ENCODE data around the gene ARHGEF1.

The ARHGEF1 gene

DNA sequence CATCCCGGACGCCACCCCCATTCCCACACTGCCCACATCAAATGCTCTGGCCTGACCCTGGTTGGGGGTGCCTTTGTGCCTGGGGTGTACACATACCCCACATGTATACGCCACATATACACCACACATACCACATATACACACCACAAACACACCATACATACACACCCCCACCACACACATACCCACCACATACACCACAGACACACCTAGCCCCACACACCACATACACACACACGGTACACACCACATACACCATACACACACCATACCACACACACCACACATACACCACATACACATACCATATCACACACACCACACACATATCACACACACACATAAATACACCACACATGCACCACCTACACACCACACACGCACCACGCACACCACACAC, 35.1 kb downstream of the ARHGEF1 start:
- no peak for DNase-seq

DNA sequence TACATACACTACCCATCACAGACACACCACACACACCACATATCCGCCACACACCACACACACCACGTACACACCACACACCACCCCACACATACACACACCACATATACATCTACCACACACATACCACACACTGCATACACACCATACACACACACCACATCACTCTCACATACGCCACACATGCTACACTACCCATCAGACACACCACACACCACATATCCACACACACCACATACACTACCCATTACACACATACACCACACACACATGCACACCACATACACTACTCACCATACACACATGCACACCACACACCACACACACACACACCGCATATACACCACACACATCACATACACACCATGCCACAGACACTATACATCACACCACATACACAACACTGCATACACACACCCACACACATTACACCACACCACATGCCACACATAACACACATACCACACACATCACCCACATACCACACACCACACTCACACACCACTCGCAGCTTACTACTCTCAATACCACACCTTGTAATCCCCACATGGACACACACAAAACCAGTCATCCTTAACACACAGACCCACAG, 35.8 kb downstream of the ARHGEF1 start:
- DNase-seq, result no peak

DNA sequence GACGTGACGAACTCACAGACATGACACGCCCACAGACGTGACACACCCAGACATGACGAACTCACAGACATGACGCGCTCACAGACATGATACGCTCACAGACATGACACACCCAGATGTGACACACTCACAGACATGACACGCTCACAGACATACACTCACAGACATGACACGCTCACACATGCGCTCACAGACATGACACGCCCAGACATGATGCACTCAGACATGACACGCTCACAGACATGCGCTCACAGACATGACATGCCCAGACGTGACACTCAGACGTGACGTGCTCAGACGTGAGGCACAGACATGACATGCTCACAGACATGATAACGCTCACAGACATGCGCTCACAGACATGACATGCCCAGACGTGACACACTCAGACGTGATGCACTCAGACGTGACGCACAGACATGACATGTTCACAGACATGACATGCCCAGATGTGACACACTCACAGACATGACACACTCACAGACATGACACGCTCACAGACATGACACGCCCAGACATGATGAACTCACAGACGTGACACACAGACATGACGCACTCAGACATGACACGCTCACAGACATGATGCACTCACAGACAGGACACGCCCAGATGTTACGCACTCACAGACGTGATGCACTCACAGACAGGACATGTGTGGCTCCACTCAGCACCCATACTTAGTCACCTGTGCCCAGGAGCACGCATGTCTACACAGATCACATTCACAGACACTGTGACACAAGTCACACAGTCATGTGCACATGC, 37.1 kb downstream of the ARHGEF1 start:
- no peak for DNase-seq

DNA sequence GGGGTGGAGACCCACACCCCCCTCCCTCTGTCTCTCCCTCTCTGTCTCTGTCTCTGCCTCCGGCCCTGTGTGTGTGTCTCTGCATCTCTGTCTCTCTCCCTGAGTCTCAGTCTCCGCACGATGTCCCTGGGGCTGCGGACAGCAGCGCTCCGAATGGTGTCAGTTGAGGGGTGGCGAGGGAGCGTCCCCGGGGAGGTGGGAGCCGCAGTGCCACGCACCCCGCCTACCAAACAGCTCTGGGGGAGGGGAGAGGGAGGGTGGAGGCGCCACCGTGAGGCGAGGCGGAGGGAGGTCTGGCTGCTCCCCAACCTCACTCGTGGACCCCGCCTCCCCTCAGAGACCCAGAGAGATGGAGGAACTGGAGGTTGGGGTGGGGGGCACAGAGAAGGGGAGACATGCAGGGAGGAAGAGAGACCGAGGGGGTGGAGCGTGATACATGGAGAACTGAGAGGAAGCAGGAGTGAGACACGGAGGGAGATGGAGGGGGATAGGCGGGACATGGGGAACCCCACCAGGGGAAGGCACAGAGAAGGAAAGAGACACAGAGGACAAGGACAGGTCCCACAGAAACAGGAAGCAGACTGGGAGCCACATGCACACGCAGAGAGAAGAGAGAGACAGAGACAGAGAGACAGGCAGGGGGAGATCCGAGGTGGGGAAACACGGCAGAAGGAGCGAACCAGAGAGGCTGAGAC, 38.0 kb downstream of the ARHGEF1 start:
- no peak for DNase-seq

DNA sequence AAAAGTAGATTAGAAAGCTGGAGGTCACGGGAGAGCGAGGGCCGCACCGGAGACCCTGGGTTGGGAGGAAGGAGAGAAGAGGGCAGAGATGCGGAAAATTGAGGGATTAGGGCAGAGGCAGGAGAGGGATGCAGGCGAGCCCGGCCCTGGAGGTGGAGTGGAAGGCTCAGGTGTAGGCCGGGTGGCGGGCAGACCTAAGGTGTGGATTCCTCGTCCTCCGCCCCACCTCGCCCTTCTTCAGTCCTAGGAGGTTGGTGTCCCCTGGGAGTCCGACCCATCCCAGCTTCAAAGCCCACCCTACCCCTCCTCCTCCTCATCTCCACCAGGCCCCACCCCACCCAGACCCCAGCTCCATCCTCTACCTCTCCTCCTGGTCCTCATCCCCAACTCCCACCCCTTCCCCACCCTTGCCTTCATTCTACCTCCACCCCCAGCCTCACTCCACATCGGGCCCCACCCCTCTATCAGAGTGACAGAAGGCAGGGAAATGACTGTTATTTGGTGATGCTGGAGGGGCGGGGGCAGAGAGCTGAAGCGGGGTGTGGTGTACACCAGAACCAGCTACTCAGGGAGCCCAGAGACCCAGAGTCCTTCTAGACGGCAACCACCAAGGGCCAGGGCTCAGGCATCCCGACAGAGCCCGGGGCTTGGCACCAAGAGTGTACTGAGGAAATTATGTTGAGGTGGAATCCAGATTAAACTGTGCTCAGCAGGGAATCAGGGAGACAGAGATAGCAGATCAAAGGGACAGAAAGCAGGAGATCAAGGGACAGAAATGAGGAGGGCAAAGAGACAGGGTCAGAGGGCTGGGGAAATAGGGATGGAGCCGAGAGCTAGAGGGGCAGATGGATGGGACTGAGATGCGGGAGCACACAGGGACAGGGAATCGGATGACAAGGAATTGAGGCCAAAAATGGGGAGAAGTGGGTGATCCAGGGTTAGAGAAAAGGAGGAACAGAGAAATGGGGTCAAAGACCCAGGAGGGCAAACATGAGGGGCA, 38.9 kb downstream of the ARHGEF1 start:
- DNase-seq, result no peak

DNA sequence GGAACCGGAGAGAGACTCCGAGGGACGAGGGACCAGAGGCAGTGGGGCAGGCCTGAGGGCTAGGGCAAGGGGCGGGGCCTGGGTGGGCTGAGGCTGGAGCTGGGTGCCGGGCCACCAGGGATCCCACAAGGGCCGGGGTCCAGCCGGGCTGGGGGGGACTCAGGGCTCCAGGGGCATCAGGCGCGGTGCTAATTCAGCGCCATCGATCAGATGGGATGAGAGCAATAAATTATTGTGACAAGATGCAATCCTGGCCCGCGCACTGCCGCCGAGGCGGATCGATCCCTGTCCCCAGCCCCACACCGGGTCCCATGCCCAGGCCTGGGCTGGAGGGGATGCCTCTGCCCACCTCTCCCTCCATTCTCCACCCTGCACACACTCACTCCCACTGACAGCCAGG, 39.6 kb downstream of the ARHGEF1 start:
- no peak for DNase-seq

DNA sequence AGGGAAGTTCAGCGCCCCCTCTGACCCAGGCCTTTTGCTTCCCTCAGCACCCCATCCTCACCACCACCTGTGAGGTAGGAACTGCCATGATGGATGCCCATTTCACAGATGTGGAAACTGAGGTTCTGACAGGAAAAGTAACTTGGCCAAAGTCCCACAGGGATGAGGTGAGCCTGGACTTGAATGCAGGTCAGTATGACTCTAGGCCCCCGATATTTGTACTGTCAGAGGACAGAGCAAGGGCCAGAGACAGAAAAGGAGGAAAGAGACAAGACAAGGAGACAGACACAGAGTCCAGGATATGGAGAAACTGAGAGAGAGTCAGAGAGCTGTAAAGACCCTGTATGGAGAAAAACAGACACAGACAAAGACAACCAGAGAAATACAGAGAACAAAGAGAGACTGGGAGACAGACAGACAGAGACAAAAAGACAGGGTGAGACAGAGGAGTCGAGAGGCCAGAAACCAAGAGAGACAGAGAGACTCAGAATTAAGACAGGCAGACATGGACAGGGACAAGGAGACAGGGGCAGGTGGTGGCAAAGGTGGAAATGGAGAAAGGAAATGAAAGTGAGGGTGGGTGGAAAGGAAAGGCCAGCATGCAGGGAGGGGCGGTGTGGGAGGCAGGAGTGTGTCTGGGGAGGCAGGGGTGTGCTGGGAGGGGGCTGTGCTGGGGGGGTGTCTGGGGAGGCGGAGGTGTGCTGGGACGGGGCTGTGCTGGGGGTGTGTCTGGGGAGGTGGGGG, 40.2 kb downstream of the ARHGEF1 start:
- DNase-seq, result no peak

DNA sequence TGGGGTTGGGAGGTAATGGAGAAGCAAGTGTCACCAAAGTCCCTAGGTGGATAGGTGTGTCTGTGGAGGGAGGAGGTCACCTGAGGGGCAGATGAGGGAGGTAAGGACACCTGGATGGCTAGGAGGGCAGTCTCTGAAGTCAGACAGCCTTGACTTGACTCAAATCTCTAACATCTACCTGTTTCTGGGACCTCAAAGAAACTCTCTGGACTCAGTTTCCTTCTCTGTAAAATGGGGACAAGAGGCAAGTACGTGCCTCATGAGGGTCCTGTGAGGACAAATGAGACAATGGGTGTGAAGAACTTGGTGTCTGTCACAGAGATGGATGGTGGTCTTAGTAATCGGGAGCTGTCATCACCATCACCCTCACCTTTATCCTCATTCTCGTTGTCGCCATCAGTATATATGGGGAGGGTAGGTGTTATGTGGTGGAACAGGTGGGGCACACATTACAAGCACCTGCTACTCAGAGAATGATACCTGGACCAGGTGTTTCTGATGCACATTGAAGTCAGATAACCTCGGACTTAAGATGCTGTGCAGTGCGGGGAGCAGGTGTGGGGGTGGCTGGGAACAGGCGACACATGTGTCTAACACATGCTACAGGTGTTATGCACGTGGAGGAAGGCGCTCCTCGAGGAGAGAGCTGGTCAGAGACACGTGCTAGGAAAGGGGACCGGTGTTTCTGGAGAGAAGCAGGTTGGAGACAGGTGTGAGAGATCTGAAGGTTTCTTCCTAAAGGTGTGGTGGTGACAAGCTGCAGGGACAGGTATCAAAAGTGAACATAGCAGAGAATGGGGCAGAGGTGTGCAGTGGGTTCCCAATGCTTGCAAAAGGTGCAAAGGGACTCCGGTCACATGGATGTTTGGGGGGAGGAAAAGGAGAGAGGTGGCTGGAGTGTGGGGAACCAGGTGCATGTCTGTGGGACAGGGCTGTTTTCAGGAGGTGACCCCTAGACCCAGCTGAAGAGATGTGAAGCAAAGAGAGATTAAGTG, 41.5 kb downstream of the ARHGEF1 start:
- DNase-seq, result no peak

DNA sequence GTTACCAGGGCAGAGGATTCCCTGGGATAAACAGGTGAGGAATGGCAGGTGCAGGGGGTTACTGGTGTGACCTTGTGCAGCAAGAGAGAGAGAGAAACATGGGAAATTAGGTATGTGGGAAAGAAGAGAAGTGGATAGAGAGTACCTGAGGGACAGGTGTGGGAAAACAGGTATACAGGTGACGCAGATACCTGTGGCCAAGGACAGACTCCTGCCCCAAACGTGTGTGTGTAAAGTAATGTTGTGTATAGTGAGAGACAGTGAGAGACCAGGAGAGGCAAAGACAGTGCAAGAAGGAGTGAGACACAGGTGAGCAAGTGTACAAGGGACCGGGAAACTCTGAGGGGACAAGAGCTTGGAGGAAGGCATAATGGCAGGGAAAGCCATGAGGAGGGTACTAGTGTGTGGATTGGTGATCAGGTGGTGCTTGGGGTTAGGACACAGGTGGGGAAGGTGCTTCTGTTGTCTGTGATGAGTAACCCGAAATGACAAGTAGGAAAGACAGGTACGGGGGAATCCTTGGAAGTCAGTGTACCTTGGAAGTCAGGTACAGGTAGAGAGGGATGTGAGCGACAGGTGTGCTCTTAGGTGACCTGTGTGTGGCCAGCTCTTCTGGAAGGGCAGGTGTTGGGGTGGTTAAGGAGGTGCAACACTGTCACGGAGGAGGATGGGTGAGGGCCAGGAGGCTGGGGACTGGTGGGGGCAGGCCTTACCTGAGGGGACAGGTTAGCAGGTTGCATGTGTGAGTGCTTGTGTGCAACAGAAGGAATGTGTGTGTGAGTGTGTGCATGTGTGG, 42.4 kb downstream of the ARHGEF1 start:
- DNase-seq, result no peak

DNA sequence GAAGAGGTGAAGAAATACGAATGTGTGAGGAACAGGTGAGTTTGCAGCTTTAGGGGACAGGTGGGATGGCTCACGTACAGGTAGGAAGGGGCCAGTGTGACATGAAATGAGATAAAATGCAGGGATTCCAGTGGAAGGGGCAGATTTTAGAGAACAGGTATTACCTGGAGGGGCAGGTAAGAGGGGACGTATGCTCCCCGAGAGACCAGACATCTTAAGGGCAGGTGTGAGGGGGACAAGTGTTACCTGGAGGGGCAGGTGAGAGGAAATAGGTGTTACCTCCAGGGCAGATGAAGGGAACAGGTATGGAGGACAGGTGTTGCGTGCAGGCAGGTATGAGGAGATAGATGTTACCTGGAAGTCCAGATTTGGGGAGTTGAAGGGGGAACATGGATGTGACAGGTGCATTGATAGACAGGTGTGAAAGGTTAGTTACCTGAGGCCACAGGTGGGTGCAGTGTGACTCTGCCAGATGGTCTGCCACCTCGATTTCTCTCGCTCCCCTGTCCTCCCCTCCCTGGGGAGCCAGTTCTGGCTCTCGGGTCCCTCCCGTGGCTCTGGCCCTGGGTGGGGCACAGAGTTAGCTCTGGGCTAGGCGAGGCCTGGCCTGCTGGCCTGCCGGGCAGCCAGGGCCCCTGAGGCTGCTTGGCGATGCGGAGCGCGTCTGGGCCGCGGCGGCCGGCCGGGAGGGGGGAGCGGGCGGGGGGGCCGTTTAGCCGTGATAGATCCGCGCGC, 43.2 kb downstream of the ARHGEF1 start:
- no peak for DNase-seq

DNA sequence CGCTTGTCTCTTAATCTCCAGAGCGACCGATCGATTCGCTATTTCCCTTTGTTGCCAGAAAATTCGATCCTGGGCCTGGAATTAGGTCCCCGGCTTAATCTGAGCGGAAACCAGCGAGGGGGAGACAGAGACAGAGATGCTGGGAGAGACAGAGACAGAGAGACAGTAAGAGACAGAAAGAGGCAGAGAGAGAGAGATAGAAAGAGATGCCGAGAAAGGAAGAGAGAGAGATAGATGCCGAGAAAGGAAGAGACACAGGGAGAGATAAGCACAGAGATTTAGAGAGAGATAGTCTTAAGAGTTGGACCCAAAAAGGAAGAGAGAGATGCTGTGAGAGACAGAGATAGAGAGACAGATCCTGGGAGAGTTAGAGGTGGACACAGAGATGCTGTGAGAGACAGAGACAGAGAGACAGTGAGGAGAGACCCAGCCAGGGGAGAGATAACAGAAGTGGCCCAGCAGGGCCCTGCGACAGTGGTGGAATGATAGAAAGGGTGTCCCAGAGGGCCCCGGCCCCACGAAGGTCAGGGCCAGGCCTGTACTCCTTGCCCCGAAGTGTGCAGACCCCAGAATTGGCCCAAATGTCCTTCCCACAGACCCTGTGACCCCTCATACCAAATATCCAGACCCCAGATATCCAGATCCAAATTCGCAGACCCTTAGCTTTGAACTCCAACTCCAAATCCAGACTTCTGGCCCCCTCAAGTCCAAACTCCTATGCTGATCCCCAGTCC, 43.9 kb downstream of the ARHGEF1 start:
- no peak for DNase-seq

DNA sequence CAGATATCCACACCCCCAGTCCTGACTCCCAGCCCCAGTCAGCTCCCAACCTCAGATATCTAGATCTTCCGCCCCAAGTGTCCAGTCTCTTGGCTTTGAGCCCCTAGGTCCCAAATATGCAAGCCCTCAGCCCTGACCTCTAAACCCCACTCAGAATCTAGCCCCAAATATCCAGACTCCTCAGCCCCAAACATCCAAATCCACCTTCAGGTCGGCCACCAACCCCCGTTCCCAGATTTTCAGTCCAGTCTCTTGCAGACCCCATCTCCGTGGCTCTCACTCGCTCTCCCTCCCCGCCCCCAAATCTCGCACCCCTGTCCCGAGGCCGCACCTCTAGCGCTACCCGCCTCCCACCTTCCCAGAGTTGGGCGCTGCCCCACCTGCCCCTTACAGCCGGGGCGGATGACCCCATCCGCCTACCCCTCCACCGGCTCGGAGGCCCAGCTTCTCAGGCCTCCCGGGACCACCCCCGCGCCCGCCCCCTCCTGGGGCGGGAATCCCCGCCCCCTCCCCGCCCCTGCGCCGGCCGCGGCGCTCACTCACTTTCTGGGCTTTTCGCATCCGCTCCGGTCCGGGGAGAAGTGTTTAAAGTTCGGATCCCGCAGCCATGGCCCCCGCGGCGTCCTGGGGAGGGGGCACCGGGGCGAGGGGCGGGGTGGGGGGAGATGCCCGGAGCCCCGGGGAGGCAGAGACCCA, 44.7 kb downstream of the ARHGEF1 start:
- DNase-seq, result no peak

DNA sequence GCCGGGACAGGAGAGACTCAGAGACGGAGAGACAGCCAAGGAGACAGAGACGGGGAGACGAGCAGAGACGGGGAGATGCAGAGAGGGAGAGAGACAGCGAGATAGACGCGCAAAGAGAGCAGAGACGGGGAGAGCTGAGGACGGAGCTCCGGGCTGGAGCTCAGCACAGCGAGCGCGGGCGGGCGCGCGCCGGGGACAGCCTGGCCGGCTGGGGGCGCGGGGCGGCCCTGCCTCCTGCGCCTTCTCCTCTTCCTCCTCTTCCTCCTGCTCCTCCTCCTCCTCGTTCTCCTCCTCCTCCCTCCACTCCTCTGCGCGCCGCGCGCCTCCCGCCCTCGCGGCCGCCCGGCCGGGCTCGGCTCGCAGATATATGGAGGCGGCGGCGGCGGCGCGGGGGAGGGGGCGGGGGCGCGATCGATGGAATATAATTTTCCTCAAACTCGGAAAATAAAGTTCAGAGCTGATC, 45.3 kb downstream of the ARHGEF1 start, which contains the start of gene ERFL:
Gene ERFL, minus strand, starts transcription at position 229 of the 463 bp plus-strand sequence. CDS start 15,530 bp downstream, outside the sequence.
- no peak for DNase-seq

DNA sequence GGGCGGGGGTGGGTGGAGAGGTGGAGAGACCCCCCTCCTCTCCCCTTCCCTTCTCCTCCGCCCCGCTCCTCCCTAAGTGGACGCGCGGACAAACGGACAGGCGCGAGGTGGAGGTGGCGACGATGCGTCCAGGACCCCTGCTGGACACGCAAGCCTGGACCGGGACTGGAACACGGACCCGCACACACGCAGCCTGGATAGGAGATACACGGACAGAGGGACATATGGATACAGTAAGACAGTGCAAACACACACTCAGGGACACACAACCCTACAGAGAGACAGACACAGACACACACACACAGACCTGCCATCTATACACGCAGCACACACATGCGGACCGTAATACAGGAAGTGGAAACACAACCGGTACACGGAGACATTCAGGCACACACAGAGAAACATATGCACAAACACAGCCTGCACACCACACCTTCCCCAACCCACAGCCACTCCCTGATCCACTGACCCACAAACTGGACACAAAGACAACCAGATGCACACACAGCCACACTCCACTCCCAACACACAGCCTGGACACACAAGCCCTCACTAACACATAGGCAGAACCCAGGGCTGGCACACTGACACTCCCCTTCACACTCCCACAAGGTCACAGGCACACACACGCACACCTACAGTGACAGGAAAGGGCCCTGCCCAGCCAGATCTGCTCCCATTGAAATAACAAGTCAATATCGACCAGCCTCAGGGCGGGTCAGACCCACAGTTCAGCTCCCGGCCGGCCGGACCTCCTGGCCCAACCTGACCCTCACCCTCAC, 46.0 kb downstream of the ARHGEF1 start:
- no peak for DNase-seq

DNA sequence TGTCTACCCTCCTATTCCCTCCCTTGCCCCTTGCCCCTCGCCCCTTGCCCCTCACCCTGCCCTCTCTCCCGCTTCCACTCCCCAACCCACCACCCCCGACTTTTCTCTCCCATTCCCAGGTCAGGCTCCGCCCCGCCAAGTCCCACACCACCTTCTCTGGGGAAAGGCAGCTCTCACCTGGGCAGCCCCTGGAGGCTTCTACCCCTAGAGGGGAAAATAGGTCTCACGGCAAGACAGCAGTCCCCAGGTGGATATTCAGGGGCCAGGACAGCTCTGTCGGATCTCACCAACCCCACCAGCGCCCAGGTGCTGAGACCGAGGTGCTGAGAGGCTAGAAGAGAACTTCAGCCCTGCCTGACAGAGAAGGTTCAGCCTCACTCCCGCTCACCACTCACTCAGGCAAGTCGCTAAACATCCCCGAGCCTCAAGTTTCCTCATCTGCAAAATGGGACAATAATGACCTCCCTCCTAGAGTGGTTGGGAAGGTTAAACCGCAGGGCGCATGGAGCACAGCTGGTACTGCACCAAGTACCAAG, 46.6 kb downstream of the ARHGEF1 start:
- no peak for DNase-seq
